Globus pallidus (tissue), 1 donor: ENCODE data around the gene ERP44.
A peak's percentile ranks its signal among the peaks of the same experiment; 100 is the strongest.
"Not testable (repeated sequence)": the region's sequence is repeated elsewhere in the genome, so short reads cannot be mapped to it uniquely, and the experiment has no call there.

Experiments used
- DNase-seq: peaks from one replicate; pipeline ENCODE4 v3.0.0-alpha.2; 2015; ENCODE audit warnings: low spot score

The ERP44 gene

GRCh38 chr9:100098887-100099721 is at the start of gene ERP44, which contains the start of gene INVS:
ERP44 (minus strand) TSS chr9:100099000; CDS start chr9:100098840, 160 bp downstream.
INVS (plus strand) TSS chr9:100099243; CDS start chr9:100104522, 5,279 bp downstream.
- peak; percentile 100 for DNase-seq

- DNase-seq, result not testable (repeated sequence)
Measured at GRCh38 chr9:100145976-100146375, 47.2 kb upstream of the ERP44 start.

GRCh38 chr9:100145167-100145934 is 46.6 kb upstream of the ERP44 start:
- not testable (repeated sequence) for DNase-seq

GRCh38 chr9:100141862-100142261 is 43.1 kb upstream of the ERP44 start:
- not testable (repeated sequence) for DNase-seq

GRCh38 chr9:100140303-100140702 is 41.5 kb upstream of the ERP44 start:
- DNase-seq, result not testable (repeated sequence)

GRCh38 chr9:100136799-100137198 is 38.0 kb upstream of the ERP44 start:
- not testable (repeated sequence) for DNase-seq

- no peak for DNase-seq
Measured at GRCh38 chr9:100134731-100135130, 35.9 kb upstream of the ERP44 start.

- DNase-seq, result no peak
Measured at GRCh38 chr9:100131875-100132430, 33.2 kb upstream of the ERP44 start.

- DNase-seq, result no peak
Measured at GRCh38 chr9:100131216-100131615, 32.4 kb upstream of the ERP44 start.

GRCh38 chr9:100129772-100130171 is 31.0 kb upstream of the ERP44 start:
- DNase-seq, result no peak

GRCh38 chr9:100126423-100126822 is 27.6 kb upstream of the ERP44 start:
- DNase-seq, result no peak

GRCh38 chr9:100125910-100126309 is 27.1 kb upstream of the ERP44 start:
- DNase-seq, result no peak

- no peak for DNase-seq
Measured at GRCh38 chr9:100125236-100125635, 26.4 kb upstream of the ERP44 start.

- no peak for DNase-seq
Measured at GRCh38 chr9:100120286-100120685, 21.5 kb upstream of the ERP44 start.

GRCh38 chr9:100117316-100117715 is 18.5 kb upstream of the ERP44 start:
- DNase-seq, result no peak

- DNase-seq, result no peak
Measured at GRCh38 chr9:100112677-100113336, 14.0 kb upstream of the ERP44 start.

GRCh38 chr9:100111235-100111634 is 12.4 kb upstream of the ERP44 start:
- peak; percentile 83 for DNase-seq

GRCh38 chr9:100108559-100108958 is 9.8 kb upstream of the ERP44 start:
- DNase-seq, result no peak

- DNase-seq, result no peak
Measured at GRCh38 chr9:100106616-100107015, 7.8 kb upstream of the ERP44 start.

GRCh38 chr9:100105861-100106260 is 7.1 kb upstream of the ERP44 start:
- DNase-seq, result no peak

- DNase-seq, result no peak
Measured at GRCh38 chr9:100104314-100104713, 5.5 kb upstream of the ERP44 start.

- no peak for DNase-seq
Measured at GRCh38 chr9:100101608-100102007, 2.8 kb upstream of the ERP44 start.
